Adipocyte (in vitro differentiated cells): ENCODE measurements around the gene DGKD.

ENCODE experiments used
- DNase-seq: peaks from one replicate; pipeline ENCODE4 v3.0.0-alpha.2; 2015; ENCODE audit warnings: low read depth
- H3K27me3 ChIP-seq: replicated peaks from 2 replicates; pipeline ENCODE4 v1.7.0; 2013; ENCODE audit warnings: mild to moderate bottlenecking, low read length, moderate library complexity; ENCODE audit not compliant: control insufficient read depth, insufficient read depth
- H3K36me3 ChIP-seq: 2 replicates; pipeline ENCODE4 v1.7.0; 2013; ENCODE audit warnings: low read length, mild to moderate bottlenecking, moderate library complexity; ENCODE audit not compliant: control insufficient read depth, insufficient read depth, severe bottlenecking
- H3K4me1 ChIP-seq: 2 replicates; pipeline ENCODE4 v1.7.0; 2013; ENCODE audit warnings: mild to moderate bottlenecking, low read length, moderate library complexity; ENCODE audit not compliant: control insufficient read depth, insufficient read depth
- H3K4me3 ChIP-seq: 2 replicates; pipeline ENCODE4 v1.7.0; 2013; ENCODE audit warnings: mild to moderate bottlenecking, low read length, moderate library complexity
- H3K9ac ChIP-seq: 2 replicates; pipeline ENCODE4 v1.7.0; 2013; ENCODE audit warnings: mild to moderate bottlenecking, low read length, moderate library complexity
- H3K9me3 ChIP-seq: 2 replicates; pipeline ENCODE4 v1.7.0; 2013; ENCODE audit warnings: mild to moderate bottlenecking, low read length, moderate library complexity; ENCODE audit not compliant: control insufficient read depth

Gene DGKD

GRCh38 chr2:233408366-233409285 is 54.3 kb downstream of the DGKD start:
- Histone ChIP-seq H3K9me3 (peaks cover 19% of the 10 kb centered on the region), H3K4me1 (peaks cover 30% of the 10 kb centered on the region), H3K27me3 (no peaks in the 10 kb centered on the region), H3K36me3 (peaks cover 4% of the 10 kb centered on the region), H3K4me3 (no peak overlapping the region), H3K9ac (no peak overlapping the region)
- no peak for DNase-seq

- Histone ChIP-seq H3K9ac (no peak overlapping the region), H3K27me3 (no peaks in the 10 kb centered on the region), H3K4me3 (no peak overlapping the region), H3K4me1 (peaks cover 38% of the 10 kb centered on the region), H3K9me3 (peaks cover 19% of the 10 kb centered on the region), H3K36me3 (peaks cover 4% of the 10 kb centered on the region)
- no peak for DNase-seq
Measured at GRCh38 chr2:233409286-233409991, 55.1 kb downstream of the DGKD start.

GRCh38 chr2:233410196-233410760 is 56.0 kb downstream of the DGKD start:
- Histone ChIP-seq H3K36me3 (peaks cover 4% of the 10 kb centered on the region), H3K4me1 (peaks cover 42% of the 10 kb centered on the region), H3K27me3 (no peaks in the 10 kb centered on the region), H3K4me3 (no peak overlapping the region), H3K9ac (no peak overlapping the region), H3K9me3 (peaks cover 19% of the 10 kb centered on the region)
- DNase-seq = no peak

GRCh38 chr2:233411162-233411561 is 56.9 kb downstream of the DGKD start:
- H3K9ac ChIP-seq = no peak overlapping the region
- peaks cover 4% of the 10 kb centered on the region for H3K36me3 ChIP-seq
- DNase-seq = no peak
- no peaks in the 10 kb centered on the region for H3K27me3 ChIP-seq
- peaks cover 42% of the 10 kb centered on the region for H3K4me1 ChIP-seq
- H3K9me3 ChIP-seq = peaks cover 19% of the 10 kb centered on the region
- no peak overlapping the region for H3K4me3 ChIP-seq

GRCh38 chr2:233412405-233412804 is 58.1 kb downstream of the DGKD start:
- H3K36me3 ChIP-seq = peaks cover 4% of the 10 kb centered on the region
- no peak overlapping the region for H3K4me3 ChIP-seq
- peaks cover 19% of the 10 kb centered on the region for H3K9me3 ChIP-seq
- H3K4me1 ChIP-seq = peaks cover 40% of the 10 kb centered on the region
- H3K9ac ChIP-seq = no peak overlapping the region
- H3K27me3 ChIP-seq = no peaks in the 10 kb centered on the region
- DNase-seq = no peak

GRCh38 chr2:233413046-233413445 is 58.8 kb downstream of the DGKD start:
- peaks cover 19% of the 10 kb centered on the region for H3K9me3 ChIP-seq
- no peak overlapping the region for H3K4me3 ChIP-seq
- H3K9ac ChIP-seq = no peak overlapping the region
- peak; percentile 57 for DNase-seq
- H3K27me3 ChIP-seq = no peaks in the 10 kb centered on the region
- peaks cover 33% of the 10 kb centered on the region for H3K4me1 ChIP-seq
- peaks cover 4% of the 10 kb centered on the region for H3K36me3 ChIP-seq

- Histone ChIP-seq H3K4me1 (peaks cover 27% of the 10 kb centered on the region), H3K36me3 (peaks cover 4% of the 10 kb centered on the region), H3K27me3 (no peaks in the 10 kb centered on the region), H3K4me3 (no peak overlapping the region), H3K9me3 (peaks cover 19% of the 10 kb centered on the region), H3K9ac (no peak overlapping the region)
- DNase-seq = peak; percentile 91
Measured at GRCh38 chr2:233413559-233414272, 59.4 kb downstream of the DGKD start.

GRCh38 chr2:233414273-233414654 is 60.0 kb downstream of the DGKD start:
- H3K4me3 ChIP-seq = no peak overlapping the region
- H3K36me3 ChIP-seq = peaks cover 4% of the 10 kb centered on the region
- no peak overlapping the region for H3K9ac ChIP-seq
- peaks cover 25% of the 10 kb centered on the region for H3K4me1 ChIP-seq
- DNase-seq = peak; percentile 34
- H3K9me3 ChIP-seq = peaks cover 19% of the 10 kb centered on the region
- H3K27me3 ChIP-seq = no peaks in the 10 kb centered on the region

- peak; percentile 67 for DNase-seq
- Histone ChIP-seq H3K4me3 (no peak overlapping the region), H3K9me3 (peaks cover 19% of the 10 kb centered on the region), H3K36me3 (peaks cover 4% of the 10 kb centered on the region), H3K27me3 (no peaks in the 10 kb centered on the region), H3K9ac (no peak overlapping the region), H3K4me1 (peaks cover 19% of the 10 kb centered on the region)
Measured at GRCh38 chr2:233414777-233415570, 60.7 kb downstream of the DGKD start.

GRCh38 chr2:233416199-233416598 is 61.9 kb downstream of the DGKD start:
- Histone ChIP-seq H3K4me1 (peaks cover 19% of the 10 kb centered on the region), H3K4me3 (no peak overlapping the region), H3K36me3 (peaks cover 3% of the 10 kb centered on the region), H3K9ac (no peak overlapping the region), H3K27me3 (no peaks in the 10 kb centered on the region), H3K9me3 (peaks cover 14% of the 10 kb centered on the region)
- DNase-seq = no peak
